Keratinocyte (primary cell): ENCODE data around the gene RYR1. TPM values are rescaled to one million over a fixed set of nuclear protein-coding genes. Genes with fewer than 3 reads are reported as not detected.

Experiments
- DNase-seq: peaks from one replicate; pipeline ENCODE4 v3.0.0-alpha.2; 2011; ENCODE audit warnings: low read depth, missing footprints, low spot score
- FAIRE-seq: peaks from 2 replicates; lab custom pipeline; 2011; peaks lifted over from hg19 to GRCh38; lab: Jason Lieb, UNC
- H2AFZ ChIP-seq: 2 replicates; pipeline ENCODE4 v1.6.0; 2012; ENCODE audit warnings: low read length, control low read depth, inconsistent platforms; ENCODE audit not compliant: control insufficient read depth
- H3K27ac ChIP-seq: 2 replicates; pipeline ENCODE4 v1.5.1; 2011; ENCODE audit warnings: low read length; ENCODE audit not compliant: control insufficient read depth, insufficient read depth
- H3K27me3 ChIP-seq: 3 replicates; pipeline ENCODE4 v1.6.0; 2011; ENCODE audit warnings: low read length; ENCODE audit not compliant: control insufficient read depth, insufficient read depth; ENCODE audit errors: extremely low read depth
- H3K36me3 ChIP-seq, 2 experiments: 2 replicates in 1 of 2; 3 replicates in 1 of 2; pipeline ENCODE4 v1.5.1; 2011; ENCODE audit warnings: low read length in 2 of 2, mild to moderate bottlenecking in 1 of 2; ENCODE audit not compliant: control insufficient read depth in 2 of 2, insufficient read depth in 2 of 2; ENCODE audit errors: extremely low read depth in 1 of 2
- H3K4me1 ChIP-seq: 3 replicates; pipeline ENCODE4 v1.5.1; 2011; ENCODE audit warnings: low read length; ENCODE audit not compliant: control insufficient read depth, insufficient read depth; ENCODE audit errors: extremely low read depth
- H3K4me2 ChIP-seq: 3 replicates; pipeline ENCODE4 v1.6.0; 2011; ENCODE audit warnings: low read depth, low read length; ENCODE audit not compliant: control insufficient read depth, insufficient read depth; ENCODE audit errors: extremely low read depth
- H3K4me3 ChIP-seq, 3 experiments: fragments of 200-600 bp in 1 of 3; sonication (generic) in 1 of 3; 2 replicates in 2 of 3; 3 replicates in 1 of 3; pipeline ENCODE4 v1.5.1; 2011 to 2016; ENCODE audit warnings: low read length in 3 of 3, mild to moderate bottlenecking in 3 of 3, control low read depth in 2 of 3, inconsistent platforms in 1 of 3, low read depth in 1 of 3, mixed read lengths in 1 of 3, mixed run types in 1 of 3, moderate library complexity in 1 of 3; ENCODE audit not compliant: control insufficient read depth in 2 of 3, insufficient read depth in 2 of 3; ENCODE audit errors: extremely low read depth in 1 of 3
- H3K79me2 ChIP-seq: 2 replicates; pipeline ENCODE4 v1.6.0; 2012; ENCODE audit warnings: low read length; ENCODE audit not compliant: control insufficient read depth, insufficient read depth
- H3K9ac ChIP-seq: 3 replicates; pipeline ENCODE4 v1.6.0; 2011; ENCODE audit warnings: low read length; ENCODE audit not compliant: control insufficient read depth, insufficient read depth; ENCODE audit errors: extremely low read depth
- H3K9me1 ChIP-seq: 3 replicates; pipeline ENCODE4 v1.6.0; 2011; ENCODE audit warnings: low read length; ENCODE audit not compliant: control insufficient read depth, insufficient read depth; ENCODE audit errors: extremely low read depth
- H3K9me3 ChIP-seq: 2 replicates; pipeline ENCODE4 v1.5.1; 2012; ENCODE audit warnings: low read depth, low read length; ENCODE audit not compliant: control insufficient read depth
- H4K20me1 ChIP-seq: 3 replicates; pipeline ENCODE4 v1.6.0; 2011; ENCODE audit warnings: low read length; ENCODE audit not compliant: control insufficient read depth, insufficient read depth; ENCODE audit errors: extremely low read depth
- EZH2 ChIP-seq: IDR thresholded peaks from one replicate; pipeline ENCODE4 v1.6.1; 2012; ENCODE audit warnings: inconsistent platforms, mild to moderate bottlenecking, low read length, moderate library complexity
- dilution Hi-C: fragments of 300-500 bp; cut with MboI; formaldehyde crosslinking; loops from one replicate; pipeline ENCODE4 v1.7.0; 2020; ENCODE audit warnings: low sequenced_read_pairs; ENCODE audit not compliant: extremely low pct_ligation_motif_present
- polyA plus RNA-seq, 5 experiments: library from polyadenylated mRNA; depleted of rRNA in 3 of 5; stranded (reverse) in 3 of 5; stranded (forward) in 1 of 5; unstranded in 1 of 5; fragments of >200 nt; gene quantifications; 1 replicate in 1 of 5; 2 replicates in 3 of 5; 3 replicates in 1 of 5; pipeline versions ENCODE4 v1.2.1 to v1.2.3, GENCODE V29; 2011 to 2012; ENCODE audit warnings: missing spikeins in 2 of 5, low read depth in 1 of 5, low replicate concordance in 1 of 5
- TF ChIP-seq, protein P1 (sequence below), 3 experiments: IDR thresholded peaks in 1 of 3; conservative IDR thresholded peaks in 1 of 3; optimal IDR thresholded peaks in 1 of 3; 2 replicates in 2 of 3; 3 replicates in 1 of 3; pipeline versions ENCODE3 to v1.5.1; 2011; ENCODE audit warnings: low read length in 3 of 3, mild to moderate bottlenecking in 3 of 3, moderate library complexity in 2 of 3, control low read depth in 1 of 3, inconsistent platforms in 1 of 3; ENCODE audit not compliant: insufficient read depth in 2 of 3; ENCODE audit errors: extremely low read depth in 1 of 3

The RYR1 gene
- polyA plus RNA-seq, 1 donor (not counting 4 experiments of a cell fraction or from before 2014, with no cell fraction given) = 0.41 TPM

DNA sequence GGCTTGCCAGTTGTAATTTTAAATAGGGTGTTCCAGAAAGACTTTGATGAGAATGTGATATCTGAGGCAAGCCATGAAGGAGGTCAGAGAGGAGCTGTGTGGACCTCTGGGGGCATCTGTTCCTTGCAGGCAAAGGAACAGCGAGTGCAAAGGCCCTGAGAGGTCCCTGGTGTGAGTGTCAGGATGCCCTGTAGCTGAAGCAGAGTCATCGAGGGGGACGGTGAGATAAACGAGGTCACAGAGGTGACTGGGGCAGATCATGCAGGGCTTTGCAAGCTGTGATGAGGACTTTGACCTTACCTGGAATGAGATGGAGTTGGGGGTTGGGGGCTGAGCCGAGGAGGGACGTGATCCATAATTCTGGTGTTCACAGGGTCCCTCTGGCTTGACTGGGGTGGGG lies 75.0 kb downstream of the RYR1 start:
- TF ChIP-seq, protein P1, sequence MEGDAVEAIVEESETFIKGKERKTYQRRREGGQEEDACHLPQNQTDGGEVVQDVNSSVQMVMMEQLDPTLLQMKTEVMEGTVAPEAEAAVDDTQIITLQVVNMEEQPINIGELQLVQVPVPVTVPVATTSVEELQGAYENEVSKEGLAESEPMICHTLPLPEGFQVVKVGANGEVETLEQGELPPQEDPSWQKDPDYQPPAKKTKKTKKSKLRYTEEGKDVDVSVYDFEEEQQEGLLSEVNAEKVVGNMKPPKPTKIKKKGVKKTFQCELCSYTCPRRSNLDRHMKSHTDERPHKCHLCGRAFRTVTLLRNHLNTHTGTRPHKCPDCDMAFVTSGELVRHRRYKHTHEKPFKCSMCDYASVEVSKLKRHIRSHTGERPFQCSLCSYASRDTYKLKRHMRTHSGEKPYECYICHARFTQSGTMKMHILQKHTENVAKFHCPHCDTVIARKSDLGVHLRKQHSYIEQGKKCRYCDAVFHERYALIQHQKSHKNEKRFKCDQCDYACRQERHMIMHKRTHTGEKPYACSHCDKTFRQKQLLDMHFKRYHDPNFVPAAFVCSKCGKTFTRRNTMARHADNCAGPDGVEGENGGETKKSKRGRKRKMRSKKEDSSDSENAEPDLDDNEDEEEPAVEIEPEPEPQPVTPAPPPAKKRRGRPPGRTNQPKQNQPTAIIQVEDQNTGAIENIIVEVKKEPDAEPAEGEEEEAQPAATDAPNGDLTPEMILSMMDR (optimal IDR thresholded peaks at IDR 0.05 in 1 of 3, IDR thresholded peaks at IDR 0.05 in 1 of 3, conservative IDR thresholded peaks at IDR 0.05 in 1 of 3; ENCODE audit: extremely low read depth in 1 of 3, insufficient read depth in 2 of 3, low read length in 3 of 3) = no peak
- TF ChIP-seq EZH2 = no peak
- no peaks in the 10 kb centered on the region for H3K4me1 ChIP-seq
- dilution Hi-C loops = no loop called here
- H3K27me3 ChIP-seq = no peaks in the 10 kb centered on the region
- no peaks in the 10 kb centered on the region for H3K79me2 ChIP-seq
- no peaks in the 10 kb centered on the region for H4K20me1 ChIP-seq
- no peak overlapping the region for H3K4me3 ChIP-seq
- no peak overlapping the region for H3K27ac ChIP-seq
- no peak overlapping the region for H3K4me2 ChIP-seq
- no peaks in the 10 kb centered on the region for H3K9me1 ChIP-seq
- FAIRE-seq (no peak), DNase-seq (no peak)
- H3K9me3 ChIP-seq = no peaks in the 10 kb centered on the region
- no peak overlapping the region for H3K9ac ChIP-seq
- H3K36me3 ChIP-seq = no peaks in the 10 kb centered on the region
- H2AFZ ChIP-seq = no peak overlapping the region

- Histone ChIP-seq H3K36me3 (no peaks in the 10 kb centered on the region), H2AFZ (no peak overlapping the region), H3K27ac (no peak overlapping the region), H3K4me2 (no peak overlapping the region), H3K9ac (no peak overlapping the region), H3K9me1 (no peaks in the 10 kb centered on the region), H3K79me2 (no peaks in the 10 kb centered on the region), H3K9me3 (no peaks in the 10 kb centered on the region), H3K4me1 (no peaks in the 10 kb centered on the region), H3K27me3 (no peaks in the 10 kb centered on the region), H4K20me1 (no peaks in the 10 kb centered on the region), H3K4me3 (no peak overlapping the region)
- TF ChIP-seq EZH2 = no peak
- TF ChIP-seq, protein P1 (optimal IDR thresholded peaks at IDR 0.05 in 1 of 3, IDR thresholded peaks at IDR 0.05 in 1 of 3, conservative IDR thresholded peaks at IDR 0.05 in 1 of 3; ENCODE audit: extremely low read depth in 1 of 3, insufficient read depth in 2 of 3, low read length in 3 of 3) = no peak
- no peak for DNase-seq
- FAIRE-seq = no peak
- dilution Hi-C loops = no loop called here
Measured at GRCh38 chr19:38509027-38509426, 75.5 kb downstream of the RYR1 start.
